K562 (cell line): ENCODE results near the gene TTC39C. TPM values are rescaled to one million over a fixed set of nuclear protein-coding genes. Genes with fewer than 3 reads are reported as not detected.

Experiments used
- ATAC-seq: fragments of 200-7000 bp; cut with Tn5 transposase; 3 replicates; pipeline ENCODE4 v1.9.1; 2020; ENCODE audit warnings: moderate library complexity
- BruUV-seq: library from RNA; stranded (reverse); fragments of 400-500 nt; replicated peaks from 2 replicates; lab custom pipeline; 2021; lab: Mats Ljungman, UMichigan
- CTCF ChIA-PET: fragments of 300-600 bp; formaldehyde crosslinking; extraction: SDS; loops from one replicate; lab custom pipeline; 2021; ENCODE audit warnings: low intra/inter-chr PET ratio; lab: Yijun Ruan, JAX
- POLR2A ChIA-PET: fragments of 300-600, 350-650 bp; sonication (Branson Sonifier 250); formaldehyde crosslinking; extraction: SDS; loops from one replicate; lab custom pipeline; 2021; ENCODE audit warnings: antibody characterized with exemption, inconsistent platforms; lab: Yijun Ruan, JAX
- DNase-seq, 4 experiments: peaks; one replicate each; pipeline versions ENCODE4 v3.0.0 to v3.0.0-alpha.2; 2011 to 2018; ENCODE audit warnings: low spot score in 3 of 4, mixed read lengths in 3 of 4; ENCODE audit errors: extremely low read depth in 1 of 4
- FAIRE-seq: peaks from 2 replicates; lab custom pipeline; 2011; peaks lifted over from hg19 to GRCh38; lab: Jason Lieb, UNC
- H2AFZ ChIP-seq: 2 replicates; pipeline ENCODE4 v1.6.0; 2011; ENCODE audit warnings: low read depth, low read length, control low read depth, inconsistent platforms
- H3K27ac ChIP-seq: fragments of 200-600 bp; 3 replicates; pipeline ENCODE4 v1.8.0; 2011; ENCODE audit warnings: low read depth, mild to moderate bottlenecking, control low read depth, inconsistent platforms, low read length, moderate library complexity, mixed read lengths; ENCODE audit errors: extremely low read depth
- H3K27me3 ChIP-seq, 2 experiments: fragments of 300-600 bp in 1 of 2; 2 replicates in 1 of 2; 3 replicates in 1 of 2; pipeline versions ENCODE4 v1.6.0 to v1.8.0; 2011; ENCODE audit warnings: inconsistent platforms in 2 of 2, low read length in 2 of 2, mild to moderate bottlenecking in 1 of 2, mixed read lengths in 1 of 2, moderate library complexity in 1 of 2; ENCODE audit not compliant: control insufficient read depth in 2 of 2, insufficient read depth in 2 of 2
- H3K36me3 ChIP-seq: fragments of 300-600 bp; 3 replicates; pipeline ENCODE4 v1.8.0; 2011; ENCODE audit warnings: mild to moderate bottlenecking, low read length, inconsistent platforms; ENCODE audit not compliant: control insufficient read depth, insufficient read depth
- H3K4me1 ChIP-seq, 2 experiments: fragments of 200-600 bp in 1 of 2; replicated peaks in 1 of 2; 2 replicates in 1 of 2; 3 replicates in 1 of 2; pipeline versions ENCODE4 v1.5.1 to v1.8.0; 2011; ENCODE audit warnings: inconsistent platforms in 2 of 2, low read length in 2 of 2, mild to moderate bottlenecking in 1 of 2, mixed read lengths in 1 of 2, moderate library complexity in 1 of 2; ENCODE audit not compliant: control insufficient read depth in 2 of 2, insufficient read depth in 2 of 2
- H3K4me2 ChIP-seq: 2 replicates; pipeline ENCODE4 v1.6.1; 2011; ENCODE audit warnings: low read length, control low read depth, inconsistent platforms, mixed read lengths; ENCODE audit not compliant: insufficient read depth
- H3K4me3 ChIP-seq: fragments of 200-600 bp; sonication (generic), shearing (Covaris generic); 2 replicates; pipeline ENCODE4 v1.5.1; 2016; ENCODE audit warnings: control low read depth, inconsistent platforms
- H3K79me2 ChIP-seq: fragments of 200-600 bp; 3 replicates; pipeline ENCODE4 v1.8.0; 2011; ENCODE audit warnings: low read length, inconsistent platforms; ENCODE audit not compliant: control insufficient read depth, insufficient read depth
- H3K9ac ChIP-seq, 2 experiments: 2 replicates each; pipeline versions ENCODE4 v1.6.0 to v1.6.1; 2011; ENCODE audit warnings: low read depth in 2 of 2, low read length in 2 of 2, control low read depth in 1 of 2, inconsistent platforms in 1 of 2, mild to moderate bottlenecking in 1 of 2, mixed read lengths in 1 of 2; ENCODE audit not compliant: insufficient read depth in 1 of 2
- H3K9me1 ChIP-seq: one replicate; pipeline ENCODE4 v1.6.0; 2011; ENCODE audit warnings: inconsistent platforms, mild to moderate bottlenecking, low read length, moderate library complexity; ENCODE audit not compliant: control insufficient read depth, insufficient read depth
- H3K9me3 ChIP-seq: replicated peaks from 2 replicates; pipeline ENCODE4 v1.5.1; 2011; ENCODE audit warnings: low read depth, low read length, inconsistent platforms; ENCODE audit not compliant: control insufficient read depth, insufficient read depth
- H4K20me1 ChIP-seq: replicated peaks from 2 replicates; pipeline ENCODE4 v1.6.1; 2011; ENCODE audit warnings: low read length, inconsistent platforms, mixed read lengths; ENCODE audit not compliant: control insufficient read depth, insufficient read depth
- ARHGAP35 ChIP-seq: fragments of 450-650 bp; IDR thresholded peaks from 2 replicates; pipeline ENCODE4 v1.6.1; 2018; ENCODE audit not compliant: partially characterized antibody
- BRD4 ChIP-seq: fragments of 200-600 bp; sonication (generic); IDR thresholded peaks from 2 replicates; pipeline ENCODE4 v1.6.1; 2017; ENCODE audit warnings: inconsistent platforms
- TCF7L2 ChIP-seq: fragments of 150-350 bp; IDR thresholded peaks from 2 replicates; pipeline ENCODE4 v1.6.1; 2016; ENCODE audit warnings: low read depth, mild to moderate bottlenecking, low read length, moderate library complexity
- TEAD1 ChIP-seq, 2 experiments: fragments of 450-650 bp in 1 of 2; sonication (generic) in 1 of 2; formaldehyde crosslinking; IDR thresholded peaks; 2 replicates each; pipeline versions ENCODE4 v1.4.0 to v1.8.0; 2020 to 2022; ENCODE audit warnings: mild to moderate bottlenecking in 2 of 2, missing genetic modification reagents in 1 of 2
- ZFP36 ChIP-seq: fragments of 150-350 bp; IDR thresholded peaks from 2 replicates; pipeline ENCODE4 v1.6.1; 2018; ENCODE audit warnings: low read length, low read depth; ENCODE audit not compliant: partially characterized antibody
- ZNF282 ChIP-seq: sonication (generic); formaldehyde crosslinking; IDR thresholded peaks from 2 replicates; pipeline ENCODE4 v1.8.1; 2023; ENCODE audit warnings: missing genetic modification reagents
- WGBS: fragments of 100-300 bp; shearing (Covaris generic); methylation state at CpG from one replicate; pipeline ENCODE4 v1.1.6; 2016; ENCODE audit warnings: low coverage, mixed read lengths; ENCODE audit not compliant: insufficient coverage; ENCODE audit errors: missing lambda C conversion rate; 5-methylcytosine and 5-hydroxymethylcytosine counted together
- in situ Hi-C: fragments of 300-500 bp; cut with MboI; formaldehyde crosslinking; loops from 4 replicates; pipeline ENCODE4 v1.15.0; 2018; ENCODE audit warnings: inconsistent platforms, mixed read lengths
- intact Hi-C: fragments of 100-400 bp; cut with micrococcal nuclease; formaldehyde crosslinking; loops from 2 replicates; pipeline ENCODE4 v1.14.2; 2022
- polyA plus RNA-seq, 8 experiments: library from polyadenylated mRNA; depleted of rRNA in 4 of 8; stranded (reverse) in 5 of 8; unstranded in 3 of 8; fragments of >200 nt; fragmentation: Nextera tagmentation in 2 of 8; fragmentation: Illumina TruSeq in 1 of 8; extraction: Ambion mirVana in 2 of 8; extraction: Trizol in 1 of 8; gene quantifications; 2 replicates each; pipeline versions ENCODE4 v1.2.1 to v1.2.3, GENCODE V29; 2011 to 2014; ENCODE audit warnings: inconsistent platforms in 1 of 8, missing spikeins in 1 of 8
- total RNA-seq, 7 experiments: library from RNA; depleted of rRNA in 6 of 7; stranded (reverse); fragments of >200 nt in 6 of 7; fragmentation: Illumina TruSeq in 2 of 7; extraction: Trizol in 2 of 7; gene quantifications; 2 replicates each; pipeline versions ENCODE4 v1.2.1 to v1.2.3, GENCODE V29; 2011 to 2021; ENCODE audit warnings: low replicate concordance in 1 of 7
- TF ChIP-seq, protein P1 (sequence below): sonication (generic); formaldehyde crosslinking; IDR thresholded peaks from 2 replicates; pipeline ENCODE4 v1.8.0; 2022; ENCODE audit warnings: missing genetic modification reagents, mild to moderate bottlenecking, moderate library complexity, borderline replicate concordance
- TF ChIP-seq, protein P2 (sequence below): sonication (generic); formaldehyde crosslinking; IDR thresholded peaks from 2 replicates; pipeline ENCODE4 v1.8.0; 2023; ENCODE audit warnings: mild to moderate bottlenecking, missing genetic modification reagents
- TF ChIP-seq, protein P3 (sequence below): fragments of 450-650 bp; IDR thresholded peaks from 2 replicates; pipeline ENCODE4 v1.6.1; 2017; ENCODE audit warnings: antibody characterized with exemption
- TF ChIP-seq, protein P4 (sequence below): fragments of 250-450 bp; sonication (Bioruptor Pico); IDR thresholded peaks from 2 replicates; pipeline ENCODE4 v1.4.0; 2020

The TTC39C gene
- total and polyA plus RNA-seq, 9 of the 15 experiments (the other 6 are each of a cell fraction or from before 2014, with no cell fraction given) = 0.01 to 0.58 (median 0.18) TPM; not detected in 5

DNA sequence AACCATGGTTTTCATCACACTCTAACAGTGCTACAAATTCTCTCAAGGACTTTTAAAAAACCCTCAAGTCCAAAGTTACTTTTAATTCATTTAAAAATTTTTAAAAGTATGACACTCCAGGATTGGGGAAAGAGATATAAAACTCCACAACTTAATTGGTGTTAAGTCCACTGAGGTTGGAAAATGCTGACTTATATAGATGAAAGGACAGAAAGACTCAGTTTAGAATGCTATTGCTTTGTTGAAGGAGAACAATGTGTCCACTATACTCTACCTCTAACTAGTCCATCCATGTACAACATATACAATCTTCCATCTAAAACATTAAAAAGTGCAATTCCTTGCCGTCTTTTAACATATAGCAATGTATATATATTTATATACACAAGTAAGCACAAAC, 165.5 kb downstream of the TTC39C start:
- Histone ChIP-seq H3K4me1 (no peaks in the 10 kb centered on the region), H3K27me3 (peaks cover 3 to 13% of the 10 kb centered on the region in 2 experiments; a peak in 4 of 5 replicates), H3K9me1 (no peaks in the 10 kb centered on the region), H2AFZ (no peak overlapping the region), H3K4me2 (no peak overlapping the region), H3K4me3 (no peak overlapping the region), H3K9ac (no peak overlapping the region), H3K36me3 (no peaks in the 10 kb centered on the region), H3K79me2 (no peaks in the 10 kb centered on the region), H4K20me1 (no peaks in the 10 kb centered on the region), H3K27ac (no peak overlapping the region), H3K9me3 (no peaks in the 10 kb centered on the region)
- POLR2A ChIA-PET = no interaction called here
- ATAC-seq (no peak), FAIRE-seq (no peak), DNase-seq (no peak)
- no TSS peak for BruUV-seq
- intact Hi-C loops = no loop called here
- CTCF ChIA-PET = no interaction called here
- 0% methylated on average over 1 of the region's 1 CpG for WGBS
- in situ Hi-C loops = no loop called here
- TF ChIP-seq TCF7L2 = no peak
- TF ChIP-seq, protein P1, sequence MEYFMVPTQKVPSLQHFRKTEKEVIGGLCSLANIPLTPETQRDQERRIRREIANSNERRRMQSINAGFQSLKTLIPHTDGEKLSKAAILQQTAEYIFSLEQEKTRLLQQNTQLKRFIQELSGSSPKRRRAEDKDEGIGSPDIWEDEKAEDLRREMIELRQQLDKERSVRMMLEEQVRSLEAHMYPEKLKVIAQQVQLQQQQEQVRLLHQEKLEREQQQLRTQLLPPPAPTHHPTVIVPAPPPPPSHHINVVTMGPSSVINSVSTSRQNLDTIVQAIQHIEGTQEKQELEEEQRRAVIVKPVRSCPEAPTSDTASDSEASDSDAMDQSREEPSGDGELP (CRISPR knock-in tag) = no peak
- no peak for TF ChIP-seq BRD4
- TF ChIP-seq, protein P2, sequence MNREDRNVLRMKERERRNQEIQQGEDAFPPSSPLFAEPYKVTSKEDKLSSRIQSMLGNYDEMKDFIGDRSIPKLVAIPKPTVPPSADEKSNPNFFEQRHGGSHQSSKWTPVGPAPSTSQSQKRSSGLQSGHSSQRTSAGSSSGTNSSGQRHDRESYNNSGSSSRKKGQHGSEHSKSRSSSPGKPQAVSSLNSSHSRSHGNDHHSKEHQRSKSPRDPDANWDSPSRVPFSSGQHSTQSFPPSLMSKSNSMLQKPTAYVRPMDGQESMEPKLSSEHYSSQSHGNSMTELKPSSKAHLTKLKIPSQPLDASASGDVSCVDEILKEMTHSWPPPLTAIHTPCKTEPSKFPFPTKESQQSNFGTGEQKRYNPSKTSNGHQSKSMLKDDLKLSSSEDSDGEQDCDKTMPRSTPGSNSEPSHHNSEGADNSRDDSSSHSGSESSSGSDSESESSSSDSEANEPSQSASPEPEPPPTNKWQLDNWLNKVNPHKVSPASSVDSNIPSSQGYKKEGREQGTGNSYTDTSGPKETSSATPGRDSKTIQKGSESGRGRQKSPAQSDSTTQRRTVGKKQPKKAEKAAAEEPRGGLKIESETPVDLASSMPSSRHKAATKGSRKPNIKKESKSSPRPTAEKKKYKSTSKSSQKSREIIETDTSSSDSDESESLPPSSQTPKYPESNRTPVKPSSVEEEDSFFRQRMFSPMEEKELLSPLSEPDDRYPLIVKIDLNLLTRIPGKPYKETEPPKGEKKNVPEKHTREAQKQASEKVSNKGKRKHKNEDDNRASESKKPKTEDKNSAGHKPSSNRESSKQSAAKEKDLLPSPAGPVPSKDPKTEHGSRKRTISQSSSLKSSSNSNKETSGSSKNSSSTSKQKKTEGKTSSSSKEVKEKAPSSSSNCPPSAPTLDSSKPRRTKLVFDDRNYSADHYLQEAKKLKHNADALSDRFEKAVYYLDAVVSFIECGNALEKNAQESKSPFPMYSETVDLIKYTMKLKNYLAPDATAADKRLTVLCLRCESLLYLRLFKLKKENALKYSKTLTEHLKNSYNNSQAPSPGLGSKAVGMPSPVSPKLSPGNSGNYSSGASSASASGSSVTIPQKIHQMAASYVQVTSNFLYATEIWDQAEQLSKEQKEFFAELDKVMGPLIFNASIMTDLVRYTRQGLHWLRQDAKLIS (CRISPR knock-in tag) = no peak
- no peak for TF ChIP-seq ARHGAP35
- TF ChIP-seq, protein P3, sequence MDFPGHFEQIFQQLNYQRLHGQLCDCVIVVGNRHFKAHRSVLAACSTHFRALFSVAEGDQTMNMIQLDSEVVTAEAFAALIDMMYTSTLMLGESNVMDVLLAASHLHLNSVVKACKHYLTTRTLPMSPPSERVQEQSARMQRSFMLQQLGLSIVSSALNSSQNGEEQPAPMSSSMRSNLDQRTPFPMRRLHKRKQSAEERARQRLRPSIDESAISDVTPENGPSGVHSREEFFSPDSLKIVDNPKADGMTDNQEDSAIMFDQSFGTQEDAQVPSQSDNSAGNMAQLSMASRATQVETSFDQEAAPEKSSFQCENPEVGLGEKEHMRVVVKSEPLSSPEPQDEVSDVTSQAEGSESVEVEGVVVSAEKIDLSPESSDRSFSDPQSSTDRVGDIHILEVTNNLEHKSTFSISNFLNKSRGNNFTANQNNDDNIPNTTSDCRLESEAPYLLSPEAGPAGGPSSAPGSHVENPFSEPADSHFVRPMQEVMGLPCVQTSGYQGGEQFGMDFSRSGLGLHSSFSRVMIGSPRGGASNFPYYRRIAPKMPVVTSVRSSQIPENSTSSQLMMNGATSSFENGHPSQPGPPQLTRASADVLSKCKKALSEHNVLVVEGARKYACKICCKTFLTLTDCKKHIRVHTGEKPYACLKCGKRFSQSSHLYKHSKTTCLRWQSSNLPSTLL = no peak
- TF ChIP-seq ZNF282 = no peak
- no peak for TF ChIP-seq ZFP36
- no peak for TF ChIP-seq TEAD1 (CRISPR knock-in tag; IDR thresholded peaks at IDR 0.05)
- TF ChIP-seq, protein P4, sequence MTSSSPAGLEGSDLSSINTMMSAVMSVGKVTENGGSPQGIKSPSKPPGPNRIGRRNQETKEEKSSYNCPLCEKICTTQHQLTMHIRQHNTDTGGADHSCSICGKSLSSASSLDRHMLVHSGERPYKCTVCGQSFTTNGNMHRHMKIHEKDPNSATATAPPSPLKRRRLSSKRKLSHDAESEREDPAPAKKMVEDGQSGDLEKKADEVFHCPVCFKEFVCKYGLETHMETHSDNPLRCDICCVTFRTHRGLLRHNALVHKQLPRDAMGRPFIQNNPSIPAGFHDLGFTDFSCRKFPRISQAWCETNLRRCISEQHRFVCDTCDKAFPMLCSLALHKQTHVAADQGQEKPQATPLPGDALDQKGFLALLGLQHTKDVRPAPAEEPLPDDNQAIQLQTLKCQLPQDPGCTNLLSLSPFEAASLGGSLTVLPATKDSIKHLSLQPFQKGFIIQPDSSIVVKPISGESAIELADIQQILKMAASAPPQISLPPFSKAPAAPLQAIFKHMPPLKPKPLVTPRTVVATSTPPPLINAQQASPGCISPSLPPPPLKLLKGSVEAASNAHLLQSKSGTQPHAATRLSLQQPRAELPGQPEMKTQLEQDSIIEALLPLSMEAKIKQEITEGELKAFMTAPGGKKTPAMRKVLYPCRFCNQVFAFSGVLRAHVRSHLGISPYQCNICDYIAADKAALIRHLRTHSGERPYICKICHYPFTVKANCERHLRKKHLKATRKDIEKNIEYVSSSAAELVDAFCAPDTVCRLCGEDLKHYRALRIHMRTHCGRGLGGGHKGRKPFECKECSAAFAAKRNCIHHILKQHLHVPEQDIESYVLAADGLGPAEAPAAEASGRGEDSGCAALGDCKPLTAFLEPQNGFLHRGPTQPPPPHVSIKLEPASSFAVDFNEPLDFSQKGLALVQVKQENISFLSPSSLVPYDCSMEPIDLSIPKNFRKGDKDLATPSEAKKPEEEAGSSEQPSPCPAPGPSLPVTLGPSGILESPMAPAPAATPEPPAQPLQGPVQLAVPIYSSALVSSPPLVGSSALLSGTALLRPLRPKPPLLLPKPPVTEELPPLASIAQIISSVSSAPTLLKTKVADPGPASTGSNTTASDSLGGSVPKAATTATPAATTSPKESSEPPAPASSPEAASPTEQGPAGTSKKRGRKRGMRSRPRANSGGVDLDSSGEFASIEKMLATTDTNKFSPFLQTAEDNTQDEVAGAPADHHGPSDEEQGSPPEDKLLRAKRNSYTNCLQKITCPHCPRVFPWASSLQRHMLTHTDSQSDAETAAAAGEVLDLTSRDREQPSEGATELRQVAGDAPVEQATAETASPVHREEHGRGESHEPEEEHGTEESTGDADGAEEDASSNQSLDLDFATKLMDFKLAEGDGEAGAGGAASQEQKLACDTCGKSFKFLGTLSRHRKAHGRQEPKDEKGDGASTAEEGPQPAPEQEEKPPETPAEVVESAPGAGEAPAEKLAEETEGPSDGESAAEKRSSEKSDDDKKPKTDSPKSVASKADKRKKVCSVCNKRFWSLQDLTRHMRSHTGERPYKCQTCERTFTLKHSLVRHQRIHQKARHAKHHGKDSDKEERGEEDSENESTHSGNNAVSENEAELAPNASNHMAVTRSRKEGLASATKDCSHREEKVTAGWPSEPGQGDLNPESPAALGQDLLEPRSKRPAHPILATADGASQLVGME = no peak
